K562 (cell line): ENCODE measurements around the gene FTH1. TPM values are rescaled to one million over a fixed set of nuclear protein-coding genes. Genes with fewer than 3 reads are reported as not detected.

Experiments
- ATF1 ChIP-seq, 2 experiments: fragments of 450-650 bp in 1 of 2; IDR thresholded peaks; 2 replicates each; pipeline ENCODE4 v1.6.1; 2016; ENCODE audit warnings: missing compliant biosample characterization in 1 of 2, missing genetic modification characterization in 1 of 2
- ATF6 ChIP-seq: sonication (generic); formaldehyde crosslinking; IDR thresholded peaks from 2 replicates; pipeline ENCODE4 v1.4.0; 2020; ENCODE audit warnings: mild to moderate bottlenecking, missing genetic modification reagents
- BRD4 ChIP-seq: fragments of 200-600 bp; sonication (generic); IDR thresholded peaks from 2 replicates; pipeline ENCODE4 v1.6.1; 2017; ENCODE audit warnings: inconsistent platforms
- CGGBP1 ChIP-seq: fragments of 250-450 bp; sonication (Bioruptor Pico); IDR thresholded peaks from 2 replicates; pipeline ENCODE4 v1.9.0; 2021; ENCODE audit warnings: mild to moderate bottlenecking
- CHD2 ChIP-seq: IDR thresholded peaks from 2 replicates; pipeline ENCODE4 v1.6.1; 2011; ENCODE audit warnings: low read depth, low read length
- CREB3 ChIP-seq: fragments of 450-650 bp; conservative IDR thresholded peaks from 2 replicates; pipeline ENCODE4 v1.6.1; 2016; ENCODE audit warnings: missing genetic modification characterization, low read depth, mild to moderate bottlenecking, missing compliant biosample characterization, moderate library complexity
- DPF2 ChIP-seq: fragments of 450-650 bp; IDR thresholded peaks from 2 replicates; pipeline ENCODE4 v1.6.1; 2016
- ID3 ChIP-seq, 2 experiments: fragments of 250-450 bp in 1 of 2; fragments of 450-650 bp in 1 of 2; sonication (Bioruptor Pico) in 1 of 2; IDR thresholded peaks; 2 replicates each; pipeline versions ENCODE4 v1.6.1 to v1.8.0; 2016 to 2021; ENCODE audit warnings: mild to moderate bottlenecking in 2 of 2, moderate library complexity in 2 of 2, missing compliant biosample characterization in 1 of 2, missing genetic modification characterization in 1 of 2
- MAZ ChIP-seq, 2 experiments: fragments of 450-650 bp in 1 of 2; sonication (generic) in 1 of 2; formaldehyde crosslinking; IDR thresholded peaks in 1 of 2; conservative IDR thresholded peaks in 1 of 2; 2 replicates each; pipeline versions ENCODE4 v1.4.0 to v1.5.0; 2020; ENCODE audit warnings: mild to moderate bottlenecking in 1 of 2, missing genetic modification reagents in 1 of 2
- MBD2 ChIP-seq: sonication (generic); IDR thresholded peaks from 2 replicates; pipeline ENCODE4 v1.6.1; 2016; ENCODE audit warnings: low read depth, borderline replicate concordance
- NR2C2 ChIP-seq, 2 experiments: fragments of 200-800 bp in 1 of 2; sonication (Bioruptor generic) in 1 of 2; sonication (generic) in 1 of 2; formaldehyde crosslinking in 1 of 2; IDR thresholded peaks; 2 replicates each; pipeline versions ENCODE4 v1.6.1 to v1.8.0; 2016 to 2022; ENCODE audit warnings: mild to moderate bottlenecking in 1 of 2, missing compliant biosample characterization in 1 of 2, missing genetic modification characterization in 1 of 2, missing genetic modification reagents in 1 of 2
- PKNOX1 ChIP-seq: fragments of 450-650 bp; IDR thresholded peaks from 2 replicates; pipeline ENCODE4 v1.6.1; 2016
- POLR2H ChIP-seq: IDR thresholded peaks from 2 replicates; pipeline ENCODE4 v1.6.1; 2016; ENCODE audit warnings: missing genetic modification characterization, low read depth, mild to moderate bottlenecking, control low read depth, missing compliant biosample characterization, moderate library complexity
- PRMT5 ChIP-seq: sonication (generic); formaldehyde crosslinking; IDR thresholded peaks from 2 replicates; pipeline ENCODE4 v1.5.0; 2020; ENCODE audit warnings: missing genetic modification reagents
- RB1 ChIP-seq: fragments of 450-650 bp; IDR thresholded peaks from 2 replicates; pipeline ENCODE4 v1.6.1; 2017; ENCODE audit warnings: low read depth, mild to moderate bottlenecking
- RUNX1 ChIP-seq: sonication (generic); IDR thresholded peaks from 2 replicates; pipeline ENCODE4 v1.6.1; 2016; ENCODE audit warnings: antibody characterized with exemption, low read depth
- SUPT5H ChIP-seq: fragments of 450-650 bp; IDR thresholded peaks from 2 replicates; pipeline ENCODE4 v1.6.1; 2016
- TGIF2 ChIP-seq: sonication (generic); formaldehyde crosslinking; IDR thresholded peaks from 2 replicates; pipeline ENCODE4 v1.8.1; 2022; ENCODE audit warnings: mild to moderate bottlenecking, missing genetic modification reagents, moderate library complexity
- THRB ChIP-seq: fragments of 450-650 bp; formaldehyde crosslinking; conservative IDR thresholded peaks from 2 replicates; pipeline ENCODE4 v1.4.0; 2022; ENCODE audit warnings: mild to moderate bottlenecking, missing genetic modification characterization
- XRCC4 ChIP-seq: IDR thresholded peaks from one replicate; pipeline ENCODE4 v1.6.1; 2011; ENCODE audit not compliant: insufficient read depth, insufficient read length; ENCODE audit errors: extremely low read depth
- ZNF3 ChIP-seq: fragments of 250-450 bp; sonication (Bioruptor Pico); IDR thresholded peaks from 2 replicates; pipeline ENCODE4 v1.5.0; 2021; ENCODE audit warnings: mild to moderate bottlenecking, moderate library complexity
- ZNF589 ChIP-seq: fragments of 200-800 bp; sonication (Bioruptor generic); IDR thresholded peaks from 2 replicates; pipeline ENCODE4 v1.6.1; 2016; ENCODE audit warnings: low read depth, missing genetic modification characterization, missing compliant biosample characterization
- ZNF77 ChIP-seq: fragments of 250-450 bp; sonication (Bioruptor Pico); IDR thresholded peaks from 2 replicates; pipeline ENCODE4 v1.5.0; 2020
- polyA plus RNA-seq, 8 experiments: library from polyadenylated mRNA; depleted of rRNA in 4 of 8; stranded (reverse) in 5 of 8; unstranded in 3 of 8; fragments of >200 nt; fragmentation: Nextera tagmentation in 2 of 8; fragmentation: Illumina TruSeq in 1 of 8; extraction: Ambion mirVana in 2 of 8; extraction: Trizol in 1 of 8; gene quantifications; 2 replicates each; pipeline versions ENCODE4 v1.2.1 to v1.2.3, GENCODE V29; 2011 to 2014; ENCODE audit warnings: inconsistent platforms in 1 of 8, missing spikeins in 1 of 8
- total RNA-seq, 7 experiments: library from RNA; depleted of rRNA in 6 of 7; stranded (reverse); fragments of >200 nt in 6 of 7; fragmentation: Illumina TruSeq in 2 of 7; extraction: Trizol in 2 of 7; gene quantifications; 2 replicates each; pipeline versions ENCODE4 v1.2.1 to v1.2.3, GENCODE V29; 2011 to 2021; ENCODE audit warnings: low replicate concordance in 1 of 7

FTH1 gene
- total and polyA plus RNA-seq, 9 of the 15 experiments (the other 6 are each of a cell fraction or from before 2014, with no cell fraction given): 370 to 3,146 (median 802) TPM

GRCh38 chr11:61972112-61972671 is 4.8 kb upstream of the FTH1 start (continued):
- TF ChIP-seq RUNX1: no peak
- TF ChIP-seq RB1: no peak
- TF ChIP-seq ATF1 (CRISPR knock-in tag; IDR thresholded peaks at IDR 0.05): no peak
- no peak for TF ChIP-seq ATF1 (tag; IDR thresholded peaks at IDR 0.05)
- no peak for TF ChIP-seq DPF2
- TF ChIP-seq ID3 (CRISPR knock-in tag; IDR thresholded peaks at IDR 0.05): no peak
- TF ChIP-seq ID3 (tag; IDR thresholded peaks at IDR 0.05): no peak
- TF ChIP-seq THRB (CRISPR knock-in tag): no peak
- TF ChIP-seq ZNF589 (CRISPR knock-in tag): peak; percentile 9; the same call in 1 of the 2 replicates
- no peak for TF ChIP-seq PKNOX1
- no peak for TF ChIP-seq PRMT5 (CRISPR knock-in tag)
- no peak for TF ChIP-seq ZNF77
- TF ChIP-seq SUPT5H: no peak
- TF ChIP-seq ZNF3: no peak
- TF ChIP-seq XRCC4: no peak
- no peak for TF ChIP-seq CGGBP1 (CRISPR knock-in tag)
- TF ChIP-seq TGIF2 (CRISPR knock-in tag): no peak
- TF ChIP-seq MBD2: no peak
- 0 out of 2 replicates have a peak, but pooled peaks have one; percentile 73 for TF ChIP-seq CREB3 (tag)
- TF ChIP-seq BRD4: 0 out of 2 replicates have a peak, but pooled peaks have one; percentile 59
- no peak for TF ChIP-seq NR2C2 (CRISPR knock-in tag; IDR thresholded peaks at IDR 0.05)
- TF ChIP-seq NR2C2 (tag; IDR thresholded peaks at IDR 0.05): peak; percentile 46; the same call in 1 of the 2 replicates
- TF ChIP-seq CHD2: no peak
- peak in 1 of 2 experiments; percentile 17; a peak in 1 of 4 replicates for TF ChIP-seq MAZ (CRISPR knock-in tag; conservative IDR thresholded peaks at IDR 0.05 in 1 of 2, IDR thresholded peaks at IDR 0.05 in 1 of 2)
- TF ChIP-seq POLR2H (tag): 0 out of 2 replicates have a peak, but pooled peaks have one; percentile 49
- TF ChIP-seq ATF6: no peak
